ENCODE data around the gene BSND.

The BSND gene

DNA sequence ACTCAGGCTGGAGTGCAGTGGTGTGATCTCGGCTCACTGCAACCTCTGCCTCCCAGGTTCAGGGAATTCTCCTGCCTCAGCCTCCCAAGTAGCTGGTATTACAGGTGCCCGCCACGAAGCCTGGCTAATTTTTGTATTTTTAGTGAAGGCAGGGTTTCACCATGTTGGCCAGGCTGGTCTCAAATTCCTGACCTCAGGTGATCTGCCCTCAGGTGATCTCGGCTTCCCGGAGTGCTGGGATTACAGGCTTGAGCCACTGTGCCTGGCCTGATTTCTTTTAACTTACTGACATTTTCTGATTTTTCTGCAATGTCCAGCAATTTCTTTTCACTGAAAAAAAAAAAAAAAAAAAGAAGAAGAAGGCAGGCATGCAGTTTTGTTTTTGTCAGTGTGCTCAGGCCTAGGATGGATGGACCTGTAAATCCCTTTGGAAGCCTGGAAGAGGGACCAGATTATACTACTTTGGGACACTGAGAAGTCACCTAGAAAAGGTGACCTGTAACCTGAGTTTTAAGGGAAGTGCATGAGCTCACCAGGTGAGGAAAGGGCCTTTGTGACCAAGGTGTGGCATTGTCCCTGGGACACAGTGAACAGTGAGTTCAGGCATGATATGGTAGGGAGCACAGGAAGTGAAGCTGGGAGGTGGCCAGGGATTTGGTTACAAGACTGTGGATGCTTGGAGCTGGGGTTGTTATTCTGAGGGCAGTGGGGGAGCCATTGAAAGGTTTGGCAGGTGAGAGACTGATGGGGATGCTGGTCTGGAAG lies 21.0 kb upstream of the BSND start:
- DNase-seq, result no peak

DNA sequence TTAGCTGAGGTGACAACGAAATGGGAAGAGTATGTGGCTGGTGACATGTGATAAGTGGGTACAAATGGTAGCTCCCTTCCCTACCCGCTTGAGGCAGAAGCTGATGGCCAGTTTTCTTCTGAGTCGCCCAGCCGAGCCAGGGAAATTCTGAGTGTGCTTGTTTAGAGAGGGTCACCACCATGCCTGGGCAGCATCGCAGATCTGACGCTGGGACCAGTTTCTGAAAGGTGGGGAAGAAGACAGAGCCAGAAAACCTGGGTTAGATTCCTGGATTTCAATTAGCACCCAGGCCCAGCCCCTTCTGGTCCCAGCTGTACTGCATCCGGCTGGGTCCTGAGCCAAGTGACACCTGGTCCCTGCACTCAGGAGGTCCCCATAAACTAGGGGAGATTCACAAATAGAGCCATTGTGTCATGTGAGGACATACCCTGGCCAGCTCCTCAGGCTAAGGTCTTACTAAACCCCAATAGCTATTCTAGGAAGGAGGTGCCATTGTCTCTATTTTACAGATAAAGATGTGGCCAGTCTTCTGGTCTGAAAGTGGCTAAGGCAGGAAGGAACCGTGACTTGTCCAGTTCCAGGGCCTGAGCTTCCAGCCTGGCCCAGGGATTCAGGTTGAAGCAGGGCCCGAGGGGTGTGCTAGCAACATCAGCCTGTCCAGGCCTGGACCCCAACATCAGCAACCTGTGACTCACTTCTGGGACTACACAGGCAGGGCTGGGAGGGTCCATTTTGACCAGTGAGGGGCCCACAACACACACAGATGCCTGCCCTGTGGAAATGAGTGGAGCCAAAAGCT lies 20.0 kb upstream of the BSND start:
- no peak for DNase-seq

GRCh38 chr1:54979327-54979891 lies 19.3 kb upstream of the BSND start:
- DNase-seq, result no peak

DNA sequence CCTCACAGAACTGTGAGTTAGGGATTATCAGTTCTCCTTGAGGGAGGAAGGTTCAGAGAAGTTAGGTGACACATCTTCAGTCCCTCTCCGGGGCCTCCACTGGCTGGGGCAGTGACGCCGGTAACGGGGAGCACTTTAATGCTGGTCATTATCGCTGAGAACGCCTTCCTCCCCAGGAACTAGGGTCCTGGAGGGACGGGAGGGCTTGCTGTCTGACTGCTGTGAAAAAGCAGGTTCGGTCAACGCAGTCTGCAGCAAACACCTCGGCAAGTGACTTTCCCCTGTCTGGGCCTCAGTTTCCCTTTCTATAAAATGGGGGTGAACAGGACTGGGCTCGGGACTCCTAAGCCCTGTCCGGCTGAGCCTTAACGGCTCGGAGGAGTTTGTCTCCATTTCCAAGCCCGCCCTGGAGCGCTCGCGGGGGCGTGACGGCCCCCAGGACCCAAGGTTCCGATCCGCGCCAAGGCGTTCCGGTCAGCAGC lies 18.6 kb upstream of the BSND start:
- DNase-seq, result no peak

DNA sequence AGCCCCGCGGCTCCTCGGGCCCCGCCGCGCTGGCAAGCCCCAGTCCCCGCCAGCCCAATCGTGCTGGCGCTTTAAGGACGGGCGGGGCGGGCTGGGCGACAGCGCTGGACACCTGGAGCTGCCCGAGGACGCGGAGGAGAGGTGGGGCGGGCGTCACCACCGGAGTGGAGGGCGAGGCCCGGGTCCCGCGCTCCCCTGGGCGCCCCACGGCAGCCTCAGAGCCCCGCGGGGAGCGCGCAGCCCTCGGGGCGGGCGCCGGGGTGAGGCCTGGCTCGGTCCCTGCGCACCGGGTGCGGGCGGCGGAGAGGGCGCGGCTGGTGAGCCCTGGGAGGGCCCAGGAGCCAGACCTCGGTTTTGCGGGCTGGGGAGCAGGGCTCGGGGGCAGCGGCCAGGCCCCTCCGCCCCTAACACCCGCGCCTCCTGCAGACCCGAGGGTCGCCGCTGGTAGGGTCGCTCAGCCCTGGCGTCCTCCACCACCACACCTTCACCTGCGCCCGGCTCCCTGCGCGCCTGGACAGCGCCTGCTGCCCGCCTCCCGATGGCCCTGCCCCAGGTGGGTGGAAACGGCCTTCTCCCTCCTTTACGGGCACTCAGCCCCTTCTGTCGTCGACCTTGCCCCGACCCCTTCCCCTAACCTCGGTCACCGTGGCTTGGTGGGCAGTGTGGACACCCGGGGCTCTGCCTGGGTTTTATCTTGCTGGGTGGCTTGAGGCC lies 18.0 kb upstream of the BSND start, which contains the start of gene TMEM61:
Gene TMEM61, plus strand, starts transcription at position 101 of the 714 bp plus-strand sequence. Its CDS starts 438 bp downstream, at position 539.
- DNase-seq, result no peak

- no peak for DNase-seq
Measured at GRCh38 chr1:54981466-54981865, 17.3 kb upstream of the BSND start.

- DNase-seq, result peak; percentile 90
Measured at GRCh38 chr1:54982739-54983138, 16.0 kb upstream of the BSND start.

- peak; percentile 89 for DNase-seq
Measured at GRCh38 chr1:54984131-54984842, 14.4 kb upstream of the BSND start.

DNA sequence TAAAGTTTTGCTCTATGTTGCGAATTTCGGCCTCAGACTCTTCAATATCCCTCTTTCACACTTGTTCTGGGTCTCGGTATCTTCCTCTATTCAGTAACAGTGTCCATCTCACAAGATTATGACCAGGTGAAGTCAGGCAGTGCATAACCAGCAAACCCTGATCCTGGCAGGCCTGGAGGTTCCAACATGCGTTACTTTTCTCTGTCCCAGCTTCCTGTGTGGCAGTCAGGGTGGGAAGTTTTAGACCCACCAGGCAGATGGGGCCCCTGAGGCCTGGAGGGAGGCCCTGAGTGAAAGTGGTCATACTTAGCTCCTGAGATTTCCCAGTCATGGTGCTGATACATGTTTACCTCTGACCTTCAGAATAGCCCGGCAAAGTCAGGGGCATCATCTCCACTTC lies 13.2 kb upstream of the BSND start:
- DNase-seq, result no peak

DNA sequence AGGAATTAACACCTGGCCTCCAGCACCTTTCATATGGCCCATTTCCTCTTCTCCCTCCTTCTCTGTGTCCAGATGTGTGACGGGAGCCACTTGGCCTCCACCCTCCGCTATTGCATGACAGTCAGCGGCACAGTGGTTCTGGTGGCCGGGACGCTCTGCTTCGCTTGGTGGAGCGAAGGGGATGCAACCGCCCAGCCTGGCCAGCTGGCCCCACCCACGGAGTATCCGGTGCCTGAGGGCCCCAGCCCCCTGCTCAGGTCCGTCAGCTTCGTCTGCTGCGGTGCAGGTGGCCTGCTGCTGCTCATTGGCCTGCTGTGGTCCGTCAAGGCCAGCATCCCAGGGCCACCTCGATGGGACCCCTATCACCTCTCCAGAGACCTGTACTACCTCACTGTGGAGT lies 12.7 kb upstream of the BSND start:
- DNase-seq, result no peak

- no peak for DNase-seq
Measured at GRCh38 chr1:54986533-54986932, 12.2 kb upstream of the BSND start.

- no peak for DNase-seq
Measured at GRCh38 chr1:54987427-54987826, 11.3 kb upstream of the BSND start.

- no peak for DNase-seq
Measured at GRCh38 chr1:54987919-54988705, 10.6 kb upstream of the BSND start.

DNA sequence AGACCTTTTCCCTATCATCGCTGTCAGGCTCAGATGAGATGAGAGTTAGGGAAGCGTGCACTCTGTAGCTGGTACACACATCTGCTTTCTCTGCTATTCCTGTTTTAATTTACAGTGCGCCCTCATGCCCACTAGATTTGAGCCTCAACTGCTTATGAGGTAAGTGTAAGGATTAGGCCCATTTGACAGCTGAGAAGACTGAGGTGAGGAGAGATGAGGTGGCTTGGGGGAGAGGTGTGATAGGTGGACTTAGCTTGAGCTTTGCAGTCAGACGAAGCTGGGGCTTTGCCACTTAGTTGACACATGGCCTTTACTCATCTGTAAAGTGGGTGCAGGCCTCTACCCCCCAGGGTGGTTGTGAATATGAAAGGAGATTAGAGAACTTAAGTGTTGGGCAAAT lies 9.8 kb upstream of the BSND start:
- DNase-seq, result no peak

DNA sequence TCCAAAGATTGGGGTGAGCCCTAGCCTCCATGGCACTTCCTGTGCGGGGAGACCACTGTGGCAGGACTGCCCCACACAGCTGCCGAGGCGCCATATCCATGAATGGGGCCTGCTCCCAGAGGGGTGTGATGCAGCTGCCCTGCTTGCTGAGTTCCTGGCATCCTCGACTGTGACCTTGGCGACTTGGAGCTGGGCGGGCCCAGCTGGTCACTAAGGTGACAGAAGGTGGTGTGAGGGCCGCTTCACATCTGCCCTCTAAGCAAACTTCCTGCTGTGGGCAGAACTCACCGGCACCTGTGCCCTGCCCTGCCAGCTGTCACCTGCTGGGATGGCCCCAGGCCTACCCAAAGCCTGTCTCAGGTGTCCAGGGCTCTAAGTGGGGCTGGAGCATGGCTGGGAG lies 9.3 kb upstream of the BSND start:
- DNase-seq, result no peak

DNA sequence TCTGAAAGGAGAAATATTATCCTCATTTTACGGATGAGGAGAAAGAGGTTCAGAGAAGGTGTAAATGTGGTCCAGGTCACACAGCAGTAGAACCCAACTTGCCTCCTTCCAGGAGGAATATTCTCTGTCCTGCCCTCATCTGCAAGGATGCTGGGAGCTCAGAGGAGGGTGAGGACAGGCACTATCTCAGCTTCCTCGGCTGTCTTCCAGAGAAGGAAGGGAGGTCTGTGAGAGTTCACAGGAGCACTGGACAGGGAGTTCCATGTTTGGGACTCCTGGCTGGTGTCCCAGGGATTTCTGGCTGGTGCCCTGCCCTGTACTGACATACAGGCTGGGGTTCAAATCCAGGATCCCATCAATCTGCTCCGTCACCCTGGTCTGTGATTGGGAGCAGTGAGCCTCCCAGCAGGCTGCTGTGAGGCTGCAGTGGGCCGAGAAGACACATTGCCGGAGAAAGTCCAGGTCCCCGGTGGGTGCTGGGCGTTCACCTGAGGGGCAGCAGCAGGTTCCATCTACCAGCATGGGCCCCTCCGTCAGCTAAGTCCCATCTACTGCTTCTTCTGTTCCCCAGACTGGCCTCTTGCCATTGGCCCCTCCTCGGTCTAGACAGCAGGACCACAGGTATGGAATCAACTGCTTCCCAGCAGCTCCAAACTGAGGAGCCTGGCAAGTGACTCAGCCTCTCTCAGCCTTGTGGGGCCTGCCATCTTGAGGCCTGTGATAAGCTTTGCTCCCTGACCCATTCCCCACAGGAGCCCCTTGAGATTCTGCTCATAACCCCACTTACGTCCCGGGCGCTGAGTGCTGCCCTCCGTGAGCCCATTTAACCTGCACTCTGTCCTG lies 8.5 kb upstream of the BSND start:
- DNase-seq, result no peak

DNA sequence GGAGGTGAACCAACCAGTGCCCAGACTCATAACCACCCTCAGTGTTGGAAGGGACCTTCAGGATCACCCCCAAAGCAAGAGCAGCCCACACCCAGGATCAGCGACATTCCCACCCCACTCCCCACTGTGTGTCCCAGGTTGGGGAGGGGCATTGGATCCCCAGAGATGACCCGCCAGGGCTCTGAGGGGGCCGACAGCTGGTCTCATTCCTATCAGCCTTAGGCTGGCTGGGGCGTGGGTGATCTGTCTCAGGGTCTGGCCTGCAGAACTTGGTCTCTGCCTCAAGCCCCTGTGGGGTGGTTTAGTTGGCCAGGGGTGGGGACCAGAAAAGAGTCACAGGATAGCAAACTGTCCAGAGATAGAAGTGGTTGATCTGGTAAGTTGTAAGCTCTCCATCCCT lies 7.8 kb upstream of the BSND start:
- no peak for DNase-seq

DNA sequence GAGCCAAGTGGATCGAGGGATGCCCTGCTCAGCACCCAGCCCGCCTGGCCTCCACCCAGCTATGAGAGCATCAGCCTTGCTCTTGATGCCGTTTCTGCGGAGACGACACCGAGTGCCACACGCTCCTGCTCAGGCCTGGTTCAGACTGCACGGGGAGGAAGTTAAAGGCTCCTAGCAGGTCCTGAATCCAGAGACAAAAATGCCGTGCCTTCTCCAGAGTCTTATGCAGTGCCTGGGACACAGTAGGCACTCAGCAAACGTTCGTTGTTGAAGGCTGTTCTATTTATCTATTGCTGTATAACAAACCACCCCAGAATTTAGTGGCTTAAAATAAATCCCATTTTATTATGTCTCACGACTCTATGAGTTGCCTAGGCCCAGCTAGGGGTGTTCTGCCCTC lies 6.8 kb upstream of the BSND start:
- DNase-seq, result no peak

GRCh38 chr1:54993140-54993539 lies 5.6 kb upstream of the BSND start:
- no peak for DNase-seq

DNA sequence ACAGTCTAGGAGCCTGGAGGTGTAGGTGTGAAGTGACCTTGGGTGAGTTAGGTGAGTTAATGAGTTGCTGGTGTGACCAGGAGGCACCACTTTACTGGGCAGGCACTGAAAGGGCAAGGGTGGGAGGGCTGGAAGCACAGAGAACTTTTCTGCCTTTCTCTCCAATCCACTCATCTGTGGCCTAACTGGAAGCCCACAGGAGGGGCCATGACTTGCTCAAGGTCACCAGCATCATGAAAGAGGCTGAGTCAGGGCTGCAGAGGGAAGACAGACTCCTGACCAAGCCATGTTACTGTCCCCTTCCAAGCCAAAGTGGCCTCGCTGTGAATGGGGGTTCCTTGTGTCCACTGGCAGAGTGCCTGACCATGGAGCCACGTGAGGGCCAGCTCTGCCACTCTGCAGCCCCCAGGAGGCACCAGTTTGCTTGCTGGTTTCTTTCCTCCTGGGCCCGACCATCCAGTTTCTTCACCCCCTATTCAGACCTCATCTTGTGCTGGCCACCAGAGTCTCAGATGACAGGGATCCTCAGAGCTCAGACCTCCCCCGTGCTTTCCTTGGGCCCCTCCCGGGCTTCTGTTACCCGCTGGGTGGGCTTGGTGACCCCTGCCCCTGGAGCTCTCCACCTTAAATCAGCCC lies 4.3 kb upstream of the BSND start:
- no peak for DNase-seq

Data from NCI-H524 treated with DMSO at 0.1 percent for 48 hours (cell line).